Osteoblast (primary cell): ENCODE measurements around the gene NFAT5. TPM values are rescaled to one million over a fixed set of nuclear protein-coding genes. Genes with fewer than 3 reads are reported as not detected.

ENCODE experiments used
- DNase-seq: peaks from one replicate; pipeline ENCODE4 v3.0.0; 2011; ENCODE audit warnings: low spot score, mixed read lengths; ENCODE audit not compliant: insufficient read length; ENCODE audit errors: missing footprints
- H2AFZ ChIP-seq: 2 replicates; pipeline ENCODE4 v1.6.0; 2011; ENCODE audit warnings: mild to moderate bottlenecking, low read length
- H3K27ac ChIP-seq: 2 replicates; pipeline ENCODE4 v1.5.1; 2011; ENCODE audit warnings: mild to moderate bottlenecking, low read depth, low read length, moderate library complexity
- H3K27me3 ChIP-seq: 2 replicates; pipeline ENCODE4 v1.6.0; 2012; ENCODE audit warnings: mild to moderate bottlenecking, control low read depth, inconsistent platforms, low read length, moderate library complexity; ENCODE audit not compliant: insufficient read depth
- H3K36me3 ChIP-seq: 2 replicates; pipeline ENCODE4 v1.5.1; 2011; ENCODE audit warnings: mild to moderate bottlenecking, low read length, control low read depth, moderate library complexity; ENCODE audit not compliant: insufficient read depth
- H3K4me1 ChIP-seq: 2 replicates; pipeline ENCODE4 v1.5.1; 2011; ENCODE audit warnings: mild to moderate bottlenecking, low read length, control low read depth, moderate library complexity; ENCODE audit not compliant: insufficient read depth
- H3K4me2 ChIP-seq: 2 replicates; pipeline ENCODE4 v1.6.0; 2011; ENCODE audit warnings: mild to moderate bottlenecking, low read length; ENCODE audit not compliant: insufficient read depth
- H3K4me3 ChIP-seq: fragments of 200-600 bp; sonication (generic); 3 replicates; pipeline ENCODE4 v1.5.1; 2012; ENCODE audit warnings: mild to moderate bottlenecking, low read length, inconsistent platforms; ENCODE audit not compliant: insufficient read depth
- H3K79me2 ChIP-seq: 2 replicates; pipeline ENCODE4 v1.6.0; 2012; ENCODE audit warnings: mild to moderate bottlenecking, low read length, control low read depth, inconsistent platforms; ENCODE audit not compliant: insufficient read depth
- H3K9me3 ChIP-seq: 2 replicates; pipeline ENCODE4 v1.5.1; 2011; ENCODE audit warnings: low read depth, low read length, control low read depth
- H4K20me1 ChIP-seq: 2 replicates; pipeline ENCODE4 v1.6.0; 2012; ENCODE audit warnings: mild to moderate bottlenecking, low read length, control low read depth; ENCODE audit not compliant: insufficient read depth
- total RNA-seq: library from RNA; depleted of rRNA; stranded (reverse); fragments of >200 nt; gene quantifications from 2 replicates; pipeline ENCODE4 v1.2.3, GENCODE V29; 2012
- TF ChIP-seq, protein P1 (sequence below): IDR thresholded peaks from 2 replicates; pipeline ENCODE4 v1.5.1; 2011; ENCODE audit warnings: mild to moderate bottlenecking, low read depth, low read length, moderate library complexity; ENCODE audit errors: extremely low read depth

The NFAT5 gene
- total RNA-seq, 1 donor, result 29.3 TPM

DNA sequence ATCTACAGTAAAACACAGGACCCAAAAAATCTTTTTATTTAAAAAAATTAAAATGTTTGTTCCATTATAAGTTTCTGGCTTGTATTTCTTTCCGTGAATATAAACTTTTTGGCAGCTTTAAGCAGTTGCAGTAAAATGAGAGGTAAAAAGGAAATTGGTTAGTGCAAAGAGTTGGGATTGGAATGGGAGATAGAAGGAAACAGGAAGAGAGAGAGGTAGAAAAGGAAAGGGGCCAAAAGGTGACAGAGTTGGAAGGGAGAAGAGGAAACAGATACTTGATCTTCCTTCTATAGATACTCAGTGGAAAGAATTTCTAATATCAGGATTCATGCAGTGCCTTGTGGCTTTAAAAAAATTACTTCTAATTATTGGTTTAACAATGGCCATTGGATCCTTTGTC lies 97.1 kb downstream of the NFAT5 start:
- Histone ChIP-seq H3K4me1 (no peaks in the 10 kb centered on the region), H3K4me3 (no peak overlapping the region), H3K27me3 (no peaks in the 10 kb centered on the region), H3K9me3 (no peaks in the 10 kb centered on the region), H3K36me3 (peaks cover 42% of the 10 kb centered on the region), H3K4me2 (no peak overlapping the region), H4K20me1 (no peaks in the 10 kb centered on the region), H2AFZ (no peak overlapping the region), H3K79me2 (peaks cover 2% of the 10 kb centered on the region), H3K27ac (no peak overlapping the region)
- no peak for DNase-seq
- TF ChIP-seq, protein P1, sequence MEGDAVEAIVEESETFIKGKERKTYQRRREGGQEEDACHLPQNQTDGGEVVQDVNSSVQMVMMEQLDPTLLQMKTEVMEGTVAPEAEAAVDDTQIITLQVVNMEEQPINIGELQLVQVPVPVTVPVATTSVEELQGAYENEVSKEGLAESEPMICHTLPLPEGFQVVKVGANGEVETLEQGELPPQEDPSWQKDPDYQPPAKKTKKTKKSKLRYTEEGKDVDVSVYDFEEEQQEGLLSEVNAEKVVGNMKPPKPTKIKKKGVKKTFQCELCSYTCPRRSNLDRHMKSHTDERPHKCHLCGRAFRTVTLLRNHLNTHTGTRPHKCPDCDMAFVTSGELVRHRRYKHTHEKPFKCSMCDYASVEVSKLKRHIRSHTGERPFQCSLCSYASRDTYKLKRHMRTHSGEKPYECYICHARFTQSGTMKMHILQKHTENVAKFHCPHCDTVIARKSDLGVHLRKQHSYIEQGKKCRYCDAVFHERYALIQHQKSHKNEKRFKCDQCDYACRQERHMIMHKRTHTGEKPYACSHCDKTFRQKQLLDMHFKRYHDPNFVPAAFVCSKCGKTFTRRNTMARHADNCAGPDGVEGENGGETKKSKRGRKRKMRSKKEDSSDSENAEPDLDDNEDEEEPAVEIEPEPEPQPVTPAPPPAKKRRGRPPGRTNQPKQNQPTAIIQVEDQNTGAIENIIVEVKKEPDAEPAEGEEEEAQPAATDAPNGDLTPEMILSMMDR, result no peak

DNA sequence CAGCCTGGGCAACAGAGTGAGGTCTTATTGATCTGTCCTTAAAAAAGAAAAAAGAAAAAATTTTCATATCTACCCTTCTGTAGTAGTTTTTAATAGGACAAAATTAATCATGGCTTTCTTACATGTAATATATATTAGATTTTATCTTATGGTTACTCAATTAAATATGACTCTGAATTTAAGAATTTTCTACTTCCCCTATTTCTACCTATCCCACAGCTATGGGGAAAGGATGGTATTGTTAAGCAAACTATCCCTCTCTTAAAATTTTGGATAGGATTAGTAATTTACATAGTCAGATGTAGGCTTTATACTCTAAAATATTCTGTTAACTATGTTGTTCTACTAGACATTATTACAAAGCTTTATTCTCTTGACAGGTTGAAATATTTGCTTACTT lies 98.1 kb downstream of the NFAT5 start:
- TF ChIP-seq, protein P1, result no peak
- Histone ChIP-seq H3K4me1 (no peaks in the 10 kb centered on the region), H3K9me3 (no peaks in the 10 kb centered on the region), H3K36me3 (peaks cover 38% of the 10 kb centered on the region), H3K4me2 (no peak overlapping the region), H3K79me2 (peaks cover under 1% of the 10 kb centered on the region), H3K27ac (no peak overlapping the region), H3K4me3 (no peak overlapping the region), H2AFZ (no peak overlapping the region), H3K27me3 (no peaks in the 10 kb centered on the region), H4K20me1 (no peaks in the 10 kb centered on the region)
- DNase-seq, result peak; percentile 3

DNA sequence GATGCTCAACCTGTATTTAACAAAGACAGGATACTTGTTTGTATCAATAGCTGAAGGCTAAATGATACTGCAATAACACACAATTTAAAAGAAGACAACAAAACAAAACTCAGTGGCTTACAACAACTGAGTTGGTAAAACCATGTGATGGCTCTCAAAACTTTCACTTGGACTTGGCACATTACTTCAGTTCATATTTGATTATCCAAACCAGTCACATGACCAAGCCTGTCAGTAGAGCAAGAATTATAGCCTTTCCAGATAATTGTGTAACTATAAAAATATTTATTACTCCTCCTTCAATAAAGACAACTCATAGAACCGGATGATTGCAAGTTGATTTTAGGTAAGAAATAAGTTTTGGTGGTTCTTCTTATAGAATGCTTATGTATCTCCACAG lies 103.8 kb downstream of the NFAT5 start:
- peaks cover 2% of the 10 kb centered on the region for H3K79me2 ChIP-seq
- TF ChIP-seq, protein P1, result no peak
- no peaks in the 10 kb centered on the region for H3K27me3 ChIP-seq
- no peaks in the 10 kb centered on the region for H3K4me1 ChIP-seq
- no peaks in the 10 kb centered on the region for H4K20me1 ChIP-seq
- no peaks in the 10 kb centered on the region for H3K9me3 ChIP-seq
- H3K4me2 ChIP-seq, result no peak overlapping the region
- peaks cover 34% of the 10 kb centered on the region for H3K36me3 ChIP-seq
- no peak overlapping the region for H3K27ac ChIP-seq
- DNase-seq, result no peak
- no peak overlapping the region for H3K4me3 ChIP-seq
- H2AFZ ChIP-seq, result no peak overlapping the region

DNA sequence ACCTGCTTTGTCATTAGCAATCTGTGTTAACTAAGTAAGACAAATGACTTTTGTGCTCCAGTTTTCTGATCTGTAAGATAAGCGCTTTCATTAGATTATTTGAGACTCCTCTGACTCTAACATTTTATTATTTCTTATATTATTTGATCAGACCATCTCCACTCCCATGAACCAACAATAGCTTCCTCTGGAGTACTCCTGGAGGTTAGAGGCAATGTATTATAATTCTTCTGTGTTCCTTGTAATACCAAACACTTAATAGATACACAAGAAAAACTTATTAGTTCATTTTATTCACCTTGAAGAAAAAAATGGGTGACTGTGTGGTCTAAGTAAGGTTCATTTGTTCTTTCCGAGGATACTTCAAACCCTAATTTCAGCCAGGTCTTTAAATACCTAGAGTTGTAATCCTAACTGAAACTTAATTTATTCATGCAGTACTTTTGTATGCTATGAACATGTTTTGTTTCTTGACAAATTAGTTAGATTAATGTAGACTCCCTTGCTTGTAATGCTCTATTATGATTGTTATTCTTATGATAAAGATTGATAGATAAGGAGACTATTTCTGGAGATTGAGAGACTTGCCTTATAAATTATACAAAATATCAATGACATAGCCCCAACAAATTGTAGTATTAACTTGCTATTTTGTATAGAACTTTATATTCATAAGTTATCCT lies 106.7 kb downstream of the NFAT5 start:
- TF ChIP-seq, protein P1, result no peak
- no peaks in the 10 kb centered on the region for H3K9me3 ChIP-seq
- no peak overlapping the region for H3K4me3 ChIP-seq
- peaks cover 3% of the 10 kb centered on the region for H4K20me1 ChIP-seq
- H3K4me2 ChIP-seq, result no peak overlapping the region
- H3K27me3 ChIP-seq, result no peaks in the 10 kb centered on the region
- no peak for DNase-seq
- H3K36me3 ChIP-seq, result peaks cover 56% of the 10 kb centered on the region
- no peak overlapping the region for H3K27ac ChIP-seq
- H3K79me2 ChIP-seq, result peaks cover 6% of the 10 kb centered on the region
- H2AFZ ChIP-seq, result no peak overlapping the region
- H3K4me1 ChIP-seq, result no peaks in the 10 kb centered on the region
